ENCODE results near the gene CXCL8. TPM values are rescaled to one million over a fixed set of nuclear protein-coding genes. Genes with fewer than 3 reads are reported as not detected.

CXCL8 gene
- total RNA-seq, 1 donor = 5.8 TPM

DNA sequence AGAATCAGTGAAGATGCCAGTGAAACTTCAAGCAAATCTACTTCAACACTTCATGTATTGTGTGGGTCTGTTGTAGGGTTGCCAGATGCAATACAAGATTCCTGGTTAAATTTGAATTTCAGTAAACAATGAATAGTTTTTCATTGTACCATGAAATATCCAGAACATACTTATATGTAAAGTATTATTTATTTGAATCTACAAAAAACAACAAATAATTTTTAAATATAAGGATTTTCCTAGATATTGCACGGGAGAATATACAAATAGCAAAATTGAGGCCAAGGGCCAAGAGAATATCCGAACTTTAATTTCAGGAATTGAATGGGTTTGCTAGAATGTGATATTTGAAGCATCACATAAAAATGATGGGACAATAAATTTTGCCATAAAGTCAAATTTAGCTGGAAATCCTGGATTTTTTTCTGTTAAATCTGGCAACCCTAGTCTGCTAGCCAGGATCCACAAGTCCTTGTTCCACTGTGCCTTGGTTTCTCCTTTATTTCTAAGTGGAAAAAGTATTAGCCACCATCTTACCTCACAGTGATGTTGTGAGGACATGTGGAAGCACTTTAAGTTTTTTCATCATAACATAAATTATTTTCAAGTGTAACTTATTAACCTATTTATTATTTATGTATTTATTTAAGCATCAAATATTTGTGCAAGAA is 2.3 kb downstream of the CXCL8 start:
- H3K27ac ChIP-seq (ENCODE audit: low read depth, low read length) = no peak overlapping the region
- H3K36me3 ChIP-seq (ENCODE audit: insufficient read depth, low read length) = no peaks in the 10 kb centered on the region
- H3K79me2 ChIP-seq (ENCODE audit: insufficient read depth, low read length) = no peaks in the 10 kb centered on the region
- DNase-seq (ENCODE audit: insufficient read length, low spot score, missing footprints) = no peak
- H3K9me3 ChIP-seq (ENCODE audit: low read depth, low read length) = no peaks in the 10 kb centered on the region
- H3K4me2 ChIP-seq (ENCODE audit: insufficient read depth, low read length) = no peak overlapping the region
- TF ChIP-seq, protein P1, sequence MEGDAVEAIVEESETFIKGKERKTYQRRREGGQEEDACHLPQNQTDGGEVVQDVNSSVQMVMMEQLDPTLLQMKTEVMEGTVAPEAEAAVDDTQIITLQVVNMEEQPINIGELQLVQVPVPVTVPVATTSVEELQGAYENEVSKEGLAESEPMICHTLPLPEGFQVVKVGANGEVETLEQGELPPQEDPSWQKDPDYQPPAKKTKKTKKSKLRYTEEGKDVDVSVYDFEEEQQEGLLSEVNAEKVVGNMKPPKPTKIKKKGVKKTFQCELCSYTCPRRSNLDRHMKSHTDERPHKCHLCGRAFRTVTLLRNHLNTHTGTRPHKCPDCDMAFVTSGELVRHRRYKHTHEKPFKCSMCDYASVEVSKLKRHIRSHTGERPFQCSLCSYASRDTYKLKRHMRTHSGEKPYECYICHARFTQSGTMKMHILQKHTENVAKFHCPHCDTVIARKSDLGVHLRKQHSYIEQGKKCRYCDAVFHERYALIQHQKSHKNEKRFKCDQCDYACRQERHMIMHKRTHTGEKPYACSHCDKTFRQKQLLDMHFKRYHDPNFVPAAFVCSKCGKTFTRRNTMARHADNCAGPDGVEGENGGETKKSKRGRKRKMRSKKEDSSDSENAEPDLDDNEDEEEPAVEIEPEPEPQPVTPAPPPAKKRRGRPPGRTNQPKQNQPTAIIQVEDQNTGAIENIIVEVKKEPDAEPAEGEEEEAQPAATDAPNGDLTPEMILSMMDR (IDR thresholded peaks at IDR 0.05; ENCODE audit: extremely low read depth, low read depth, low read length) = no peak
- no peaks in the 10 kb centered on the region for H3K27me3 ChIP-seq (ENCODE audit: insufficient read depth, low read length)
- H4K20me1 ChIP-seq (ENCODE audit: insufficient read depth, low read length) = no peaks in the 10 kb centered on the region
- peaks cover 14% of the 10 kb centered on the region for H3K4me1 ChIP-seq (ENCODE audit: insufficient read depth, low read length)
- no peak overlapping the region for H2AFZ ChIP-seq (ENCODE audit: low read length)
- no peak overlapping the region for H3K4me3 ChIP-seq (ENCODE audit: insufficient read depth, low read length)

DNA sequence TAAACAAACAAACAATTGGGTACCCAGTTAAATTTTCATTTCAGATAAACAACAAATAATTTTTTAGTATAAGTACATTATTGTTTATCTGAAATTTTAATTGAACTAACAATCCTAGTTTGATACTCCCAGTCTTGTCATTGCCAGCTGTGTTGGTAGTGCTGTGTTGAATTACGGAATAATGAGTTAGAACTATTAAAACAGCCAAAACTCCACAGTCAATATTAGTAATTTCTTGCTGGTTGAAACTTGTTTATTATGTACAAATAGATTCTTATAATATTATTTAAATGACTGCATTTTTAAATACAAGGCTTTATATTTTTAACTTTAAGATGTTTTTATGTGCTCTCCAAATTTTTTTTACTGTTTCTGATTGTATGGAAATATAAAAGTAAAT is 2.9 kb downstream of the CXCL8 start:
- no peak overlapping the region for H3K4me2 ChIP-seq (ENCODE audit: insufficient read depth, low read length)
- no peaks in the 10 kb centered on the region for H3K27me3 ChIP-seq (ENCODE audit: insufficient read depth, low read length)
- H3K4me3 ChIP-seq (ENCODE audit: insufficient read depth, low read length) = no peak overlapping the region
- H3K27ac ChIP-seq (ENCODE audit: low read depth, low read length) = no peak overlapping the region
- no peaks in the 10 kb centered on the region for H4K20me1 ChIP-seq (ENCODE audit: insufficient read depth, low read length)
- no peaks in the 10 kb centered on the region for H3K36me3 ChIP-seq (ENCODE audit: insufficient read depth, low read length)
- H3K9me3 ChIP-seq (ENCODE audit: low read depth, low read length) = no peaks in the 10 kb centered on the region
- H2AFZ ChIP-seq (ENCODE audit: low read length) = no peak overlapping the region
- no peaks in the 10 kb centered on the region for H3K79me2 ChIP-seq (ENCODE audit: insufficient read depth, low read length)
- peaks cover 14% of the 10 kb centered on the region for H3K4me1 ChIP-seq (ENCODE audit: insufficient read depth, low read length)
- TF ChIP-seq, protein P1 (IDR thresholded peaks at IDR 0.05; ENCODE audit: extremely low read depth, low read depth, low read length) = no peak
- DNase-seq (ENCODE audit: insufficient read length, low spot score, missing footprints) = no peak

DNA sequence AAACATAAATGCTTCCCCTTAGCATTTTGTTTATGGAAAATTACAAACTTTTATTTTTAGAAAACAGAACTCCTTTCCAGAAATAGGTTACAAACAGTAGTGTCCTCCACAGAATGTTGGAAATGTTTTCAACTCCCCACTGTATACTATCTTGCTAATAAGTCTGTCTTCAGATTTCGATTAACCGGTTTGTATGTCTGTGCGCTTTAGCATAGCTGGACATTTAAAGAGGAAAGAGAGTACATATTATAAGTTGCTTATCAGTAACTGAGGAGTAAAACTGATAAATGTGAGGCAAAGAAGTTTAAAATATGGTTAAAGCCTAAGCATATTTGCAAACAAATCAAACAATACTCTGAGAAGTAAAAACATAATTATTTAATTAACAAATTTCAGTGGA is 3.4 kb downstream of the CXCL8 start:
- no peak for DNase-seq (ENCODE audit: insufficient read length, low spot score, missing footprints)
- Histone ChIP-seq H4K20me1 (ENCODE audit: insufficient read depth, low read length) (no peaks in the 10 kb centered on the region), H3K27ac (ENCODE audit: low read depth, low read length) (no peak overlapping the region), H3K27me3 (ENCODE audit: insufficient read depth, low read length) (no peaks in the 10 kb centered on the region), H3K9me3 (ENCODE audit: low read depth, low read length) (no peaks in the 10 kb centered on the region), H3K36me3 (ENCODE audit: insufficient read depth, low read length) (no peaks in the 10 kb centered on the region), H2AFZ (ENCODE audit: low read length) (no peak overlapping the region), H3K4me3 (ENCODE audit: insufficient read depth, low read length) (no peak overlapping the region), H3K4me1 (ENCODE audit: insufficient read depth, low read length) (peaks cover 14% of the 10 kb centered on the region), H3K79me2 (ENCODE audit: insufficient read depth, low read length) (no peaks in the 10 kb centered on the region), H3K4me2 (ENCODE audit: insufficient read depth, low read length) (no peak overlapping the region)
- TF ChIP-seq, protein P1 (IDR thresholded peaks at IDR 0.05; ENCODE audit: extremely low read depth, low read depth, low read length) = no peak

DNA sequence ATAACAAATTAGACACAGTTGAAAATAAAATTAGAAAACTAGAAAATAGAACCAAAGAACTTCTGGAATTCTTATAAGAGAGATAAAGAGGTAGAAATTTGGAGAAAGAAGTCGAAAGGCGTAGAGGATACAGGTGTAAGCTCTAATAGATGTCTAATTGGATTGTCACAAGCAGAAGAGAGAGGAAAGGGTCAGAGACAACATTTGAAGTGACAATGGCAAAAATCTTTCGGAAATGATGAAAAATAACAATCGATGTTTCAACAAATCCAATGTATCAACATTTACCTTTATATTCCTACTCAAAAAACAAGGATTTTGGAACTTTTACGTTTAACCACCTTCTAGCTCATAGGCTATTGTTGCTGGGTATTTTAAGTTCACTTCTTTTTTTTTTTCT is 3.8 kb downstream of the CXCL8 start:
- DNase-seq (ENCODE audit: insufficient read length, low spot score, missing footprints) = no peak
- H3K79me2 ChIP-seq (ENCODE audit: insufficient read depth, low read length) = no peaks in the 10 kb centered on the region
- H3K27me3 ChIP-seq (ENCODE audit: insufficient read depth, low read length) = no peaks in the 10 kb centered on the region
- H3K9me3 ChIP-seq (ENCODE audit: low read depth, low read length) = no peaks in the 10 kb centered on the region
- H4K20me1 ChIP-seq (ENCODE audit: insufficient read depth, low read length) = no peaks in the 10 kb centered on the region
- no peak overlapping the region for H3K4me2 ChIP-seq (ENCODE audit: insufficient read depth, low read length)
- no peak overlapping the region for H2AFZ ChIP-seq (ENCODE audit: low read length)
- H3K4me3 ChIP-seq (ENCODE audit: insufficient read depth, low read length) = no peak overlapping the region
- H3K36me3 ChIP-seq (ENCODE audit: insufficient read depth, low read length) = no peaks in the 10 kb centered on the region
- H3K4me1 ChIP-seq (ENCODE audit: insufficient read depth, low read length) = peaks cover 14% of the 10 kb centered on the region
- TF ChIP-seq, protein P1 (IDR thresholded peaks at IDR 0.05; ENCODE audit: extremely low read depth, low read depth, low read length) = no peak
- H3K27ac ChIP-seq (ENCODE audit: low read depth, low read length) = no peak overlapping the region

All from osteoblast (primary cell).